Natural killer cell (primary cell): Measurements from ENCODE around the gene ARL15. TPM values are rescaled to one million over a fixed set of nuclear protein-coding genes. Genes with fewer than 3 reads are reported as not detected.

Experiments used
- ATAC-seq, 3 donors: fragments of 150-1000 bp in 2 of 3; fragments of 200-7000 bp in 1 of 3; cut with Tn5 transposase; 1 replicate in 1 of 3; 2 replicates in 2 of 3; pipeline ENCODE4 v1.10.0; 2021; ENCODE audit warnings: mild to moderate bottlenecking in 2 of 3, moderate library complexity in 2 of 3
- DNase-seq, 2 donors: peaks; one replicate each; pipeline versions ENCODE4 v3.0.0 to v3.0.0-alpha.2; 2013 to 2021; ENCODE audit warnings: mixed read lengths in 1 of 2
- H3K27ac ChIP-seq: one replicate; pipeline ENCODE4 v1.5.1; 2013; ENCODE audit warnings: mild to moderate bottlenecking, low read length
- H3K27me3 ChIP-seq: one replicate; pipeline ENCODE4 v1.6.1; 2013; ENCODE audit warnings: low read length; ENCODE audit not compliant: control insufficient read depth, insufficient read depth
- H3K36me3 ChIP-seq: one replicate; pipeline ENCODE4 v1.6.1; 2013; ENCODE audit warnings: low read length; ENCODE audit not compliant: control insufficient read depth, insufficient read depth
- H3K4me1 ChIP-seq: one replicate; pipeline ENCODE4 v1.6.1; 2013; ENCODE audit warnings: low read length; ENCODE audit not compliant: control insufficient read depth, insufficient read depth
- H3K4me3 ChIP-seq: one replicate; pipeline ENCODE4 v1.5.1; 2013; ENCODE audit warnings: low read length
- H3K9me3 ChIP-seq: one replicate; pipeline ENCODE4 v1.6.1; 2013; ENCODE audit warnings: low read length; ENCODE audit not compliant: control insufficient read depth, insufficient read depth
- H3K27ac Mint-ChIP-seq, 2 donors: one replicate each; pipeline ENCODE4 v1.8.0; 2022; ENCODE audit warnings: mild to moderate bottlenecking in 2 of 2, mixed read lengths in 2 of 2, moderate library complexity in 1 of 2
- H3K27me3 Mint-ChIP-seq, 2 donors: one replicate each; pipeline ENCODE4 v1.8.0; 2022; ENCODE audit warnings: low read depth in 2 of 2, mixed read lengths in 2 of 2
- H3K36me3 Mint-ChIP-seq: one replicate; pipeline ENCODE4 v1.8.0; 2022; ENCODE audit warnings: mixed read lengths
- H3K4me1 Mint-ChIP-seq, 2 donors: one replicate each; pipeline ENCODE4 v1.8.0; 2022; ENCODE audit warnings: mixed read lengths in 2 of 2
- H3K4me3 Mint-ChIP-seq: one replicate; pipeline ENCODE4 v1.8.0; 2022; ENCODE audit warnings: mild to moderate bottlenecking, moderate library complexity, mixed read lengths
- H3K9me3 Mint-ChIP-seq, 2 donors: one replicate each; pipeline ENCODE4 v1.8.0; 2022; ENCODE audit warnings: mixed read lengths in 2 of 2
- WGBS: methylation state at CpG from one replicate; pipeline ENCODE4 v1.1.7; 2013; ENCODE audit warnings: missing lambda C conversion rate; ENCODE audit not compliant: insufficient coverage; 5-methylcytosine and 5-hydroxymethylcytosine counted together
- intact Hi-C: fragments of 100-400 bp; cut with micrococcal nuclease; formaldehyde crosslinking; loops from one replicate; pipeline ENCODE4 v1.14.2; 2022
- total RNA-seq, 4 donors: library from RNA; stranded (reverse); fragments of 120-200 nt in 1 of 4; gene quantifications; one replicate each; pipeline versions ENCODE4 v1.2.3 to v1.2.4, GENCODE V29; 2013 to 2022
- TF ChIP-seq, protein P1 (sequence below): fragments of 200-600 bp; IDR thresholded peaks from one replicate; pipeline ENCODE4 v1.8.0; 2022; ENCODE audit warnings: antibody characterized with exemption

The ARL15 gene
- total RNA-seq, 3 donors from 2014 or later (not counting 1 experiment from before 2014, with no cell fraction given) = 28.9 to 35.1 (median 33.1) TPM

DNA sequence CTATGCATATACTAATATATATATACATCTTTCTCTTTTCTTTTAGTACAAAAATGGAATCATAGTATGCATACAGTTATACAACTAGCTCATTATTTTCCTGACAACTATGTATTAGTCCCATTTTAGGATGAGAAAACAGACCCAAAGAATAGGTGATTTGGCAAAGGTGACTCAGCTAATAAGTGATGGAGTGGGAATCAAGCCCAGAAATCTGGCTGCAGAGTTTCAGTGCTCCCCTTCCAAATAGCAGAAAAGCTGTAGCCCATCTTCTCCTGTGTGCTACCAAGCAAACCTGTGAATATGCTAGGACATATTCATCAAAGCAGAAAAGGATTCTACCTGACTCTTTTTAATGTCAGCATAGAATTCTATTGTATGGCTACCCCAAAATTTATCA, 114.7 kb downstream of the ARL15 start:
- no peaks in the 10 kb centered on the region for H3K4me1 ChIP-seq
- no peaks in the 10 kb centered on the region for H3K36me3 ChIP-seq
- H3K27ac ChIP-seq = no peak overlapping the region
- H3K4me1 Mint-ChIP-seq = peaks cover 40 to 51% of the 10 kb centered on the region in 2 donors
- H3K27me3 ChIP-seq = no peaks in the 10 kb centered on the region
- no peaks in the 10 kb centered on the region for H3K27me3 Mint-ChIP-seq
- no peaks in the 10 kb centered on the region for H3K9me3 Mint-ChIP-seq
- no peak overlapping the region for H3K27ac Mint-ChIP-seq
- no peak overlapping the region for H3K4me3 Mint-ChIP-seq
- TF ChIP-seq, protein P1, sequence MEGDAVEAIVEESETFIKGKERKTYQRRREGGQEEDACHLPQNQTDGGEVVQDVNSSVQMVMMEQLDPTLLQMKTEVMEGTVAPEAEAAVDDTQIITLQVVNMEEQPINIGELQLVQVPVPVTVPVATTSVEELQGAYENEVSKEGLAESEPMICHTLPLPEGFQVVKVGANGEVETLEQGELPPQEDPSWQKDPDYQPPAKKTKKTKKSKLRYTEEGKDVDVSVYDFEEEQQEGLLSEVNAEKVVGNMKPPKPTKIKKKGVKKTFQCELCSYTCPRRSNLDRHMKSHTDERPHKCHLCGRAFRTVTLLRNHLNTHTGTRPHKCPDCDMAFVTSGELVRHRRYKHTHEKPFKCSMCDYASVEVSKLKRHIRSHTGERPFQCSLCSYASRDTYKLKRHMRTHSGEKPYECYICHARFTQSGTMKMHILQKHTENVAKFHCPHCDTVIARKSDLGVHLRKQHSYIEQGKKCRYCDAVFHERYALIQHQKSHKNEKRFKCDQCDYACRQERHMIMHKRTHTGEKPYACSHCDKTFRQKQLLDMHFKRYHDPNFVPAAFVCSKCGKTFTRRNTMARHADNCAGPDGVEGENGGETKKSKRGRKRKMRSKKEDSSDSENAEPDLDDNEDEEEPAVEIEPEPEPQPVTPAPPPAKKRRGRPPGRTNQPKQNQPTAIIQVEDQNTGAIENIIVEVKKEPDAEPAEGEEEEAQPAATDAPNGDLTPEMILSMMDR = no peak
- no peaks in the 10 kb centered on the region for H3K9me3 ChIP-seq
- no peak overlapping the region for H3K4me3 ChIP-seq
- no peak for DNase-seq
- no peak for ATAC-seq
- intact Hi-C loops = no loop called here
- no peaks in the 10 kb centered on the region for H3K36me3 Mint-ChIP-seq

DNA sequence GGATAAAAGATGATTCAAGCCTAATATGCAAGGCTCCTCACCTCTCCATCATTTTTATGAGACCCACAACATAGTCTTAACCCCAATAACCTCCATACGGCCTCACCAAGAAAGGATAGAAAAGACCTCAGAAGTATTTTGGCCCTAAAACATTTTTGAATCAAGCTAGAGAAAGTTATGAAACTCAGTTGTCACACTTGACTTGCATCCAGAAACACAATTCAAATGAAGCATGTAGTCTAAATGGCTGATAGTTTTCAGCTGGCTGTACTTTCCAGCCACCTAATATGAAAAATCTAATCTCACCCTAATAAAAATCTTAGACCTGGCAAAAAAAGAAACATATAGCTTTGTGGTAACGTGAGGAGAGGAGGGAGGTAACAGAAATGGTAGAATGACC, 116.1 kb downstream of the ARL15 start:
- Mint-ChIP-seq H3K9me3 (no peaks in the 10 kb centered on the region), H3K4me3 (no peak overlapping the region), H3K27me3 (no peaks in the 10 kb centered on the region), H3K36me3 (no peaks in the 10 kb centered on the region), H3K4me1 (peaks cover 40 to 53% of the 10 kb centered on the region in 2 donors), H3K27ac (no peak overlapping the region)
- no peak overlapping the region for H3K4me3 ChIP-seq
- ATAC-seq (no peak), DNase-seq (no peak)
- no peaks in the 10 kb centered on the region for H3K27me3 ChIP-seq
- no peaks in the 10 kb centered on the region for H3K36me3 ChIP-seq
- no peaks in the 10 kb centered on the region for H3K9me3 ChIP-seq
- no peak overlapping the region for H3K27ac ChIP-seq
- TF ChIP-seq, protein P1 = no peak
- intact Hi-C loops = no loop called here
- 100% methylated on average over 1 of the region's 2 CpGs for WGBS
- no peaks in the 10 kb centered on the region for H3K4me1 ChIP-seq

DNA sequence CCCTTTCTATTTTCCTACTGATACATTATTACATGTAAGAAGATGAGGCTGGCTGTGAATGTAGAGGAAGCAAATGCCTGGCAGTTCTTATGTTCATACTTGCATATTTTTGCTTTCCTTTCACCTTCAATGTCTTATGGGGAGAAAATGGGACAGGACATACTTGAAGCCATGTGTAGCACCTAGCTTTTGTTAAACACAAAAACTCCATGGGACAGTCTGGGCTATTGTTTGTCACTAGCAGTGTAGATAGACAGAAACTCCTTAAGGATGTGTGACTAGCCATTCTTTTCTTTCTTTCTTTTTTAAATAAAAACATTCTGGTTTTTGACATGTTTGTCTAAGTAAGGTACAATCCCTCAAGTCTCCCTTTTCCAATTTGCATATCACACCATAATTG, 122.7 kb downstream of the ARL15 start:
- Mint-ChIP-seq H3K4me3 (no peak overlapping the region), H3K9me3 (no peaks in the 10 kb centered on the region), H3K27me3 (no peaks in the 10 kb centered on the region), H3K27ac (no peak overlapping the region), H3K4me1 (peaks cover 37 to 43% of the 10 kb centered on the region in 2 donors), H3K36me3 (no peaks in the 10 kb centered on the region)
- Histone ChIP-seq H3K27me3 (no peaks in the 10 kb centered on the region), H3K4me1 (no peaks in the 10 kb centered on the region), H3K9me3 (no peaks in the 10 kb centered on the region), H3K36me3 (no peaks in the 10 kb centered on the region), H3K27ac (no peak overlapping the region), H3K4me3 (no peak overlapping the region)
- intact Hi-C loops = no loop called here
- TF ChIP-seq, protein P1 = no peak
- no peak for DNase-seq
- no peak for ATAC-seq

DNA sequence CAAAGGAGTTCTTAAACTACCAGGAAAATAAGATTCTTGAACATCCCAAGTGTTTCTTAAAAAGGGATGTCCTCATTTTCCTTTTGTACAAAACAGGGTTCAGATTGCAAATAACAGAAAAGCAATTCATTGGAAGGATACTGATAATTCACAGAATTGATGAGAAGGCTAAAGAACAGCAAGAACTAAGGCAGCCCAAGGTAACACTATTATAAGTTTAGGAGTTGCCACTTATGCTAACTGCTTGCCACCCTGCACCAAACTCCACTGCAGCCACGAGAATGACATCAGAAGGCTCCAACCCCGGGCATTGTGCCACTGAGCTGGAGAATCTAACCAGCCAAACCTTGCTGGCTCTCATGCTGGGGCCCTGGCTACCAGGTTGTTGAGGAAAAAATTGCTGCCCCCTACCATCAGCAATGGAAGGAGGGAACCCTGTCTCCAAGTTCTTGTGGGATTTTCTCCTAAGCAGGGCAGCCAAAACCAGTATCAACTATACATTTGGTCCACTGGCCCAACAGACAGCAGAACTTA, 123.4 kb downstream of the ARL15 start:
- no peaks in the 10 kb centered on the region for H3K9me3 ChIP-seq
- no peak overlapping the region for H3K4me3 ChIP-seq
- H3K36me3 ChIP-seq = no peaks in the 10 kb centered on the region
- no peaks in the 10 kb centered on the region for H3K27me3 ChIP-seq
- no peaks in the 10 kb centered on the region for H3K4me1 ChIP-seq
- 95% methylated on average over 2 of the region's 2 CpGs for WGBS
- DNase-seq (no peak), ATAC-seq (no peak)
- H3K9me3 Mint-ChIP-seq = no peaks in the 10 kb centered on the region
- H3K36me3 Mint-ChIP-seq = no peaks in the 10 kb centered on the region
- intact Hi-C loops = no loop called here
- no peaks in the 10 kb centered on the region for H3K27me3 Mint-ChIP-seq
- H3K4me1 Mint-ChIP-seq = peaks cover 30 to 42% of the 10 kb centered on the region in 2 donors
- H3K27ac ChIP-seq = no peak overlapping the region
- no peak overlapping the region for H3K27ac Mint-ChIP-seq
- H3K4me3 Mint-ChIP-seq = no peak overlapping the region
- TF ChIP-seq, protein P1 = no peak
